Mucosa of gallbladder (tissue), 1 donor: ENCODE results near the gene BCAS4. TPM values are rescaled to one million over a fixed set of nuclear protein-coding genes. Genes with fewer than 3 reads are reported as not detected.
A peak's percentile ranks its signal among the peaks of the same experiment; 100 is the strongest.

ENCODE experiments used
- DNase-seq: peaks from one replicate; pipeline ENCODE4 v3.0.0-alpha.2; 2020; ENCODE audit warnings: low spot score
- total RNA-seq: library from RNA; stranded (reverse); gene quantifications from one replicate; pipeline ENCODE4 v1.2.1, GENCODE V29; 2021
- donor health status: DM: no; HTN: no; CAD: no.

The BCAS4 gene
- total RNA-seq, 1 donor from 2014 or later = 8.2 TPM

GRCh38 chr20:50821994-50822393 lies 27.1 kb downstream of the BCAS4 start:
- peak; percentile 16 for DNase-seq

- DNase-seq = no peak
Observed at GRCh38 chr20:50823319-50823718, 28.5 kb downstream of the BCAS4 start.

DNA sequence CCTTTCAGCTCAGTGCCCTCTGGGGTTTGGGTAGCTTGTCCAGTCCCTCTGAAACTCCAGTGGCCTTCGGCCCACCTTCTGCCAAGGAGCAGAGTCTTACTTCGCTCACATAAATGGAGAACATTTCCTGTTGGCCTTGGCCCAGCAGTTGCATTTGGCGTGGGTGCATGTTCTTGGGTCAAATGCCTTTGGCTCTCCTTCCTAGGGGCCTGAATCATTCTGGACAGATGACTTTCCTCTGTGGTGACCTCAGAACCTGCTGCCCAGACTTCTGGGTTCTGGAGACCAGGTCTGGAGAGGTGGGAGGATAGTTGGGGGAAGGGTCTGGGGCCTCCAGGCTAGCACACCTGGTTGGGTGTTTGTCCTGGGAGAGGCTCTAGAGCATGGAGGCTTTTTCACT lies 29.3 kb downstream of the BCAS4 start:
- DNase-seq = peak; percentile 59

DNA sequence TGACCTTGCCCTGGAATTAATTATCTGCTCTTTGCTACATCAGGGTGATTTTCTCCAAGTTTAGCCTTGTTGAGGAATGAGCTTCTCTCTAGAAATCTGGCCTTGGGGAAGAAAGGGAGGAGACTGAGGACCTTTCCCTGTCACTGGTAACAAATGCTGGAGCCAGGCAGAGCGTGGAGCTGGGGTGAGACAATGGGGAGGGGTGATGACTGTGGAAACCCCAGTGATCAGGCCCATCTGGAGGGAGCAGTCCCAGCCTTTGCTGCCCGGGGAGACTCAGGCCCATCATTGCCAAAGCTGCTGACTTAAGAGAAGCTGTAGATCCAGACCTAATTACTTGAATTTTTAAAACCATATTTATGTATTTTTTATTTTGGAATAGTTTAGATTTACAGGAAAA lies 31.3 kb downstream of the BCAS4 start:
- DNase-seq = no peak

DNA sequence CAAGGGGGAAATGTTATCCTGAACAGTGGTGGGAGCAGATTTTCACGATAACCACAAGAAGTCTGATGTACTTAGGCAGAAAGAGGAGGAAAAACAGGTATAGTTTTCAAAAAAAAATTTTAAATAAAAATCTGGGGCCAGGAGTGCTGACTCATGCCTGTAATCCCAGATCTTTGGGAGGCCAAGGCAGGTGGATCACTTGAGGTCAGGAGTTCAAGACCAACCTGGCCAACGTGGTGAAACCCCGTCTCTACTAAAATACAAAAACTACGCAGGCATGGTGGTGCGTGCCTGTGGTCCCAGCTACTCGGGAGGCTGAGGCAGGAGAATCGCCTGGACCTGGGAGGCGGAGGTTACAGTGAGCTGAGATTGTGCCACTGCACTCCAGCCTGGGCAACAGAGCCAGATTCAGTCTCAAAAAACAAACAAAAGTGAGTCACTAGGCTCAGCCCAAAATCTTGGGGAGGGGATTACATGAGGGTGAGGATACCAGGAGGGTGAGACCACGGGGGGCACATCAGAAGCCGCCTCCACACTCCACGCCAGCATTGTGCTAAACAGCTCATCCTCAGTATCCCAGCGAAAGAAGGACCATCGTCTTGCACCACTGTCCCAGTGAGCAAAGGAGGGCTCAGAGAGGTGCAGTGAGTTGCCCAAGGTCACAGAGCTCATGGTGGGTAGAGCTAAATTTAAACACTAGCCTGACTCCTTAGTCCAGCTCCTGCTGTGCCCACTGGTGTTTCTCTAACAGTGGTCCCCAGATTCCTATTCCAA lies 33.7 kb downstream of the BCAS4 start:
- no peak for DNase-seq

DNA sequence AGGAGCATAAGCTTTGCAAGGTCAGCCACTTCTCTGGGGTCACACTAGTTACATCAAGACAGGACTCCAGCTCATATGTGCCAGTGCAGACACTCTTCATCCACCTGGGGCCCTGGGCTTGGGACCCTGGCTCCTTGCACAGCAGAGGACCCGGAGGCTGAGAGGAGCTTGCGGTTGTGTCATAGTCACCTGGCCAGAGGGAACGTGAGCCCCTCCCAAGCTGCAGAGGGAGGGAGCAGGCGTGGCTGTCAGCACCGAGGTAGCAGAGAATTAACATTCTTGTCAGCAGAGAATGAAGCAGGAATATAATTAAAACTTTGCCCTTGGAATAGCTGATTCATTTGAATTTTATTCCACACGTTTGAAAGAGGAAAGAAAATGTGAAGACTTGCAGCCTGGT lies 36.8 kb downstream of the BCAS4 start:
- no peak for DNase-seq

- DNase-seq = no peak
Observed at GRCh38 chr20:50834599-50835005, 39.7 kb downstream of the BCAS4 start.

DNA sequence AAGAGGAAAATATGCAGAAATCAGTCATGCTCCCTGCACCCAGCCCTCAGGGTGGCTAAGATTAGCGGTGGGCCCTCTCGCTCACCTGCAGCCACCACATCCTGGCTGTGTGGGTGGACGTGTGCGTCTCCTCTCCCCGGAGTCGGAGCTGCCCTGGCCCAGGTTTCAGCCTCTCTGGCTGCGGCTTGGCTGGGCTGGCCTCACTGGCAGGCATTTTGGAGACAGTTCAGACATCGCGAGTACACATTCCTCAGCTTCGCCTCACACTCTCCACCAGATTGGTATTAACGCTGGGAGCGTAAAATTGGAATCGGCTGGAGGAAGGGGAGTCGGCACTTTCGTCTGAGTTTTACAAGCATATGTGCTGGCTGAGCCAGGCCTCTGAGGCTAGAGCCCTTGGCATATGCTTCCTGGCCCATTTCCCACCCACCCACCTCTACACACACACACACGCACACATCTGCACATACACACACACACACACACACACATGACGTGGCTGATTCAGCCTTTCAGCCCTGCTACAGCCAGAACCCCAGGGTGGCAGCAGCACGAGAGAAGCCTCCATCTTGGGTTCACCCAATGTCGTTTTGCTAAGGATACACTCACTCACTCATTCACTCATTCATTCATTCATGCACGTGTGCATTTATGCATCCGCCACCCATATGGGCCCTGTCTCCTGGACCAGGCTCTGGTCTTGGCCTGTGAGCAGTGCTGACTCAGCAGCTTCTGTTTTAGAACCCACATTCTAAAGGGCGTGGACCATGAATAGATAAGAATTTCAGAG lies 42.9 kb downstream of the BCAS4 start:
- DNase-seq = no peak

GRCh38 chr20:50838322-50838625 lies 43.4 kb downstream of the BCAS4 start:
- DNase-seq = no peak

DNA sequence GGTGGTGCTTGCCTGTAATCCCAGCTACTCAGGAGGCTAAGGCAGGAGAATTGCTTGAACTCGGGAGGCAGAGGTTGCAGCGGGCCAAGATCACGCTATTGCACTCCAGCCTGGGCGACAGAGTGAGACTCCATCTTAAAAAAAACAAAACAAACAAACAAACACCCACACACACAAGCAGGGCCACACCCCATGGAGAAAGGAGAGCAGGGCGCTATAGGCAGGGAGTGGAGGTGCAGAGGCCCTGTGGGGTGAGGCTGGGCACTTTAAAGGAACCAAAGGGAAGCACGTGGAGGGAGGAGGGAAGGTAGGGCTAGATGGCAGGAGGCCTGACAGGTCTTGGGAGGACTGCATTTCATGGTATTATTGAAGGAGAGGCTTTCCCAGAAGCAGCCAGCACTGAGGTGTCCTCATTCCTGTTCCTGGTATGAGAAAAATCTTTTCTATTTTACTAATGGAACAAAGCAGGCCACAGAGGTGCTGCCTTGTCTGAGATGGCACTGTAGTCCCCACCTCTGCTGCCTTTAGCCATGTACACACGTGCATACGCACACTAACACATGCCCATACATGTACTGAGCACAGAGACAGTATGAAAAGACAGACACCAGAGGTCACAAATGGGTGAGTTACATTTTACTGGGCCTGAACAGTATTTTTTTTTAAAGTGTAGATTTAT lies 44.0 kb downstream of the BCAS4 start:
- no peak for DNase-seq

- no peak for DNase-seq
Observed at GRCh38 chr20:50842821-50843220, 48.0 kb downstream of the BCAS4 start.

DNA sequence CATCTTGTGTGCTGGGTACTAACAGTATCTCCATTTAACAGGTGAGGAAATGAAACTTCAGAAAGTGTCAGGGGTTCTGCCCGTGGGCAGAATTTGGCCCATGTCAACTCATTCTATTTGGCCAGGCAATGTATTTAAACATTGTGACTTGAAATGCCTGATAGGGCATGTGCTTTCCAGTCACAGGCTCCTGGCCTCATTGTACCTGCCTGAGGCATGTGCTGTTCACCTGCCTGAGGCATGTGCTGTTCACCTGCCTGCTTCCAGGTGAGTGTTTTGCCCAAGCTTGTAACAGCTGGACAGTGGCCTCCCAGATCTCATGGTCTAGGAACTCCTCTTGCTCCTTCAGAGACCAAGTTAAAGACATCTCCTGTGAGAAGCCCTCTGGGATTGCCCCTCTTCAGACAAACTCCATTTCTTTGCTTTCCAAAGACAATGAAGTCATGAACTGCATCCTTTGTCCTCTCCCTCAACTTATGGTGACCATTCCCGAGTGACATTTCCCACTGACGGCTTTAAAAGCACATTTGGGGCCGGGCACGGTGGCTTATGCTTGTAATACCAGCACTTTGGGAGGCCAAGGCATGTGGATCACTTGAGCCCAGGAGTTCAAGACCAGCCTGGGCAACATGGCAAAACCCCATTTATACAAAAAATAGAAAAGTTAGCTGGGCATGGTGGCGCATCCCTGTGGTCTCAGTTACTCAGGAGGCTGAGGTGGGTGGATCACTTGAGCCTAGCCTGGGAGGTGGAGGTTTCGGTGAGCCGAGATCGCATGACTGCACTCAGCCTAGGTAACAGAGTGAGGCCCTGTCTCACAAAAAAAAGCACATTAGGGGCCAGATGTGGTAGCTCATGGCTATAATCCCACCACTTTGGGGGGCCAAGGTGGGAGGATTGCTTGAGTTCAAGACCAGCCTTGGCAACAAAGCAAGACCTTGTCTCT lies 48.7 kb downstream of the BCAS4 start:
- no peak for DNase-seq

- DNase-seq = no peak
Observed at GRCh38 chr20:50844430-50845100, 49.7 kb downstream of the BCAS4 start.

DNA sequence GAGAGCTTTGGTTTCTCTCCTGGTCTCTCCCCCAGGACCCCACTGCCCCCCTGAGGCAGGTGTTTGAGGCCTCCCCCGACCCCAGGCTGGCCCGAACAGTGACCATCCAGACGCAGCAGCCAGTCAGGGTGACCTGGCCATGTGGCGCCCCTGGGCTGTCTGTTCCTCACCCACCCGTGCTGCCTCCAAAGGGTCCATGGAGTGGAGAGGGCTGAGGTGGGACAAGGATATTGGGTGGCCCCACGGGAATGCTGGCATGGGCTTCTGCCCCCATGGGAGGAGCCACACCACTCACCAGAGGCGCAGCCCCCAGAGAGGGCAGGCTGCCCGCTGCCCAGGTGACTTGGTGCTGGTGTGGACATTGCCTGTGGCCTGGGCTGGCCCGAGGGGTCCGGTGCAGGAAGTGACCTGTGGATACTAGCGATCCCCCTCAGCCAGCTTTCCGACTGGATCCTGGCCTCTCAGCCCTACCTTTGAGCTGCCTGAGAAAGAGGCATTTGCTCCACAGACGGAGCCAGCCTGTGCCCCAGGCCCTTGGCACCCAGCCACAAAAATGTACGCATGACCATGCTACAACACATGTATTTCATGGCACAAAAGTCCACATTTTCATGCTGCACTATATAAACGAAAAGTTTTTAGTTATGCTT lies 50.8 kb downstream of the BCAS4 start:
- no peak for DNase-seq

GRCh38 chr20:50848341-50848808 lies 53.5 kb downstream of the BCAS4 start:
- DNase-seq = peak; percentile 34

DNA sequence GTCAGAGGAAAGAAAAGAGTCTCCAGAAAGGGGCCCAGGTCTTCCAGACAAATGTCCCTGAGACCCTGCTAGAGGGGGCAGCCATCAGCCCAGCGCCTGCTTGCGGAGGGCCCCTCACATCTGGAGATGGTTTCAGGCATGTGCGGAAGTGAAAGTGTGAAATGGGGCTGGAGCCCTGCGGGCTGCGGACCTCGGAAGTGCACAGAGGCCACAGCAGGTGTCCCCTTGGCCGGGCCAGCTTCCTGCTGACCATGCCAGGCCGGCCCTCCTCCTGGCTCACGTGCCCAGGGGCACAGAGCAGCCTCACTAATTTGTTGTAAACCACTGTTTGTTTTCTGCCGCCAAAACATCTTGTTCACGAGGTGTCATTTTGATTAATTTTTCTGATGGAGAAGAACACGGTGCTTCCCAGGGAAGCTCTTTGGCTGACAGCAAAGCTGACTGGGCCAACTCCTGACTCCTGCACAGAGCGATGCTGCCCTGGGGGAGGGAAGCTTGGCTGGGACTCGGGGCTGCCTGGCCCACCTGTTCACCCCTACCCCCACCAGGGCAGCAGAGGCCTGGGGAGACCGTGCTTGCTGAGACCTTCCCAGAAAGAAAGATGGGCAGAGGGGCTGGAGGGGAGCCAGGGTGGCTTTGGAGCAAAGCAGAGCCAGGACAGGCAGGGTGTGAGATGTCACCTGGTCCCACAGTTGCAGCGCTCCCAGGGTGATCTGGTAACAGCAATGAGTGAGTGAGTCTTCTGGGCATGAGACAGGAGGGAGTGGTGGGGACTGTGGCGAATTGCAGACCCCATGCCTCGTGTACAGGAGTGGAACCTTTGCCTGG lies 54.2 kb downstream of the BCAS4 start:
- no peak for DNase-seq

GRCh38 chr20:50850721-50851286 lies 55.9 kb downstream of the BCAS4 start:
- no peak for DNase-seq

DNA sequence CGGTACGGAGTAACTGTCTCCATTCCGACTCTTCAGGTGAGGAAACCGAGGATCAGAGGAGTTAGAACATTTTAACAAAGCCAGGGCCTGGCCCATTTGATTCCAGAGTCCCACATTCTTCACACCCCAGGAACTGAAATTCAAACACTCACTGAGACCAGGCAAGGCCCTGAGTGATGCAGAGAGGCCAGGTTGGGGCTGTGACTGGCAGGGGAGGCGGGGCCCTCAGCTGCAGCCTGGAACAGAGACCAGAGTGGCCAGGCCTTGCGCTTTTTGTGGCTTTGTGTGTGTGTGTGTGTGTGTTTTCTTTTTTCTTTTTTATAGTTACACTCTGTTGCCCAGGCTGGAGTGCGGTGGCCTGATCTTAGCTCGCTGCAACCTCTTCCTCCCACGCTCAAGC lies 57.2 kb downstream of the BCAS4 start:
- DNase-seq = no peak
